ENCODE measurements around the gene PCDHGA6. TPM values are rescaled to one million over a fixed set of nuclear protein-coding genes. Genes with fewer than 3 reads are reported as not detected.

The PCDHGA6 gene
- total RNA-seq, 1 donor from 2014 or later, result 0.41 TPM

- Histone ChIP-seq H4K20me1 (ENCODE audit: insufficient read depth, low read length) (no peaks in the 10 kb centered on the region), H3K9me3 (ENCODE audit: insufficient read depth, low read depth, low read length) (peaks cover 42% of the 10 kb centered on the region), H3K27ac (ENCODE audit: low read depth, low read length) (no peak overlapping the region), H3K79me2 (ENCODE audit: insufficient read depth, low read length) (no peaks in the 10 kb centered on the region), H3K4me3 (ENCODE audit: insufficient read depth, low read depth, low read length) (no peak overlapping the region), H2AFZ (ENCODE audit: low read depth, low read length) (no peak overlapping the region), H3K36me3 (ENCODE audit: insufficient read depth, low read length) (no peaks in the 10 kb centered on the region), H3K4me2 (ENCODE audit: low read length) (peak overlapping the region; percentile 48), H3K4me1 (ENCODE audit: insufficient read depth, low read length) (no peaks in the 10 kb centered on the region), H3K9ac (ENCODE audit: low read length) (no peak overlapping the region), H3K27me3 (ENCODE audit: insufficient read depth, low read length) (no peaks in the 10 kb centered on the region)
- no peak overlapping the region for H3K4me3 Mint-ChIP-seq (ENCODE audit: unreplicated experiment)
- TF ChIP-seq CTCF (IDR thresholded peaks at IDR 0.05; ENCODE audit: insufficient read depth, low read depth, low read length) (no peak), EZH2 (IDR thresholded peaks at IDR 0.05; ENCODE audit: insufficient read depth, low read length) (no peak)
- FAIRE-seq (no peak), DNase-seq (ENCODE audit: low read depth) (no peak)
- H3K4me1 Mint-ChIP-seq (ENCODE audit: low read depth, unreplicated experiment), result no peaks in the 10 kb centered on the region
- H3K27ac Mint-ChIP-seq (ENCODE audit: unreplicated experiment), result no peak overlapping the region
- H3K36me3 Mint-ChIP-seq (ENCODE audit: low read depth, unreplicated experiment), result peaks cover 26% of the 10 kb centered on the region
- H3K27me3 Mint-ChIP-seq (ENCODE audit: low read depth, unreplicated experiment), result no peaks in the 10 kb centered on the region
- peaks cover 28% of the 10 kb centered on the region for H3K9me3 Mint-ChIP-seq (ENCODE audit: unreplicated experiment)
Measured at GRCh38 chr5:141398608-141399007, 24.9 kb downstream of the PCDHGA6 start.

GRCh38 chr5:141399555-141400258, 26.0 kb downstream of the PCDHGA6 start:
- H3K27me3 ChIP-seq (ENCODE audit: insufficient read depth, low read length), result no peaks in the 10 kb centered on the region
- Mint-ChIP-seq H3K4me1 (ENCODE audit: low read depth, unreplicated experiment) (no peaks in the 10 kb centered on the region), H3K27ac (ENCODE audit: unreplicated experiment) (no peak overlapping the region), H3K36me3 (ENCODE audit: low read depth, unreplicated experiment) (peaks cover 20% of the 10 kb centered on the region), H3K27me3 (ENCODE audit: low read depth, unreplicated experiment) (no peaks in the 10 kb centered on the region), H3K4me3 (ENCODE audit: unreplicated experiment) (no peak overlapping the region), H3K9me3 (ENCODE audit: unreplicated experiment) (peaks cover 20% of the 10 kb centered on the region)
- H3K4me3 ChIP-seq (ENCODE audit: insufficient read depth, low read depth, low read length), result no peak overlapping the region
- no peaks in the 10 kb centered on the region for H4K20me1 ChIP-seq (ENCODE audit: insufficient read depth, low read length)
- no peak overlapping the region for H2AFZ ChIP-seq (ENCODE audit: low read depth, low read length)
- no peak for TF ChIP-seq CTCF (IDR thresholded peaks at IDR 0.05; ENCODE audit: insufficient read depth, low read depth, low read length)
- TF ChIP-seq EZH2 (IDR thresholded peaks at IDR 0.05; ENCODE audit: insufficient read depth, low read length), result no peak
- no peak overlapping the region for H3K9ac ChIP-seq (ENCODE audit: low read length)
- no peaks in the 10 kb centered on the region for H3K36me3 ChIP-seq (ENCODE audit: insufficient read depth, low read length)
- H3K79me2 ChIP-seq (ENCODE audit: insufficient read depth, low read length), result peaks cover 5% of the 10 kb centered on the region
- no peak for DNase-seq (ENCODE audit: low read depth)
- peaks cover 44% of the 10 kb centered on the region for H3K9me3 ChIP-seq (ENCODE audit: insufficient read depth, low read depth, low read length)
- no peak overlapping the region for H3K27ac ChIP-seq (ENCODE audit: low read depth, low read length)
- no peaks in the 10 kb centered on the region for H3K4me1 ChIP-seq (ENCODE audit: insufficient read depth, low read length)
- no peak for FAIRE-seq
- H3K4me2 ChIP-seq (ENCODE audit: low read length), result peak overlapping the region; percentile 31

- no peaks in the 10 kb centered on the region for H3K27me3 Mint-ChIP-seq (ENCODE audit: low read depth, unreplicated experiment)
- no peaks in the 10 kb centered on the region for H3K4me1 Mint-ChIP-seq (ENCODE audit: low read depth, unreplicated experiment)
- Histone ChIP-seq H3K27me3 (ENCODE audit: insufficient read depth, low read length) (no peaks in the 10 kb centered on the region), H3K27ac (ENCODE audit: low read depth, low read length) (no peak within 1 kb of the TSS), H2AFZ (ENCODE audit: low read depth, low read length) (peak within 1 kb of the TSS; percentile 13), H3K9me3 (ENCODE audit: insufficient read depth, low read depth, low read length) (peaks cover 46% of the 10 kb centered on the region), H3K79me2 (ENCODE audit: insufficient read depth, low read length) (peaks cover 9% of the 10 kb centered on the region), H3K9ac (ENCODE audit: low read length) (peak within 1 kb of the TSS; percentile 2), H3K4me1 (ENCODE audit: insufficient read depth, low read length) (no peaks in the 10 kb centered on the region), H3K4me3 (ENCODE audit: insufficient read depth, low read depth, low read length) (peak within 1 kb of the TSS; percentile 41), H4K20me1 (ENCODE audit: insufficient read depth, low read length) (no peaks in the 10 kb centered on the region), H3K36me3 (ENCODE audit: insufficient read depth, low read length) (no peaks in the 10 kb centered on the region), H3K4me2 (ENCODE audit: low read length) (peak within 1 kb of the TSS; percentile 75)
- no peak for DNase-seq (ENCODE audit: low read depth)
- H3K9me3 Mint-ChIP-seq (ENCODE audit: unreplicated experiment), result peaks cover 18% of the 10 kb centered on the region
- FAIRE-seq, result no peak
- H3K4me3 Mint-ChIP-seq (ENCODE audit: unreplicated experiment), result no peak within 1 kb of the TSS
- TF ChIP-seq EZH2 (IDR thresholded peaks at IDR 0.05; ENCODE audit: insufficient read depth, low read length), result no peak
- TF ChIP-seq CTCF (IDR thresholded peaks at IDR 0.05; ENCODE audit: insufficient read depth, low read depth, low read length), result peak; percentile 32
- peaks cover 15% of the 10 kb centered on the region for H3K36me3 Mint-ChIP-seq (ENCODE audit: low read depth, unreplicated experiment)
- no peak within 1 kb of the TSS for H3K27ac Mint-ChIP-seq (ENCODE audit: unreplicated experiment)
Measured at GRCh38 chr5:141402553-141403243, 29.0 kb downstream of the PCDHGA6 start, which contains the start of gene PCDHGA9. TSS of gene PCDHGA9 (plus strand) at chr5:141402778. CDS start at chr5:141402953, 175 bp downstream.

All from astrocyte (in vitro differentiated cells and primary cell).